ENCODE data around the gene NPIPA5.
"Not testable (repeated sequence)": the region's sequence is repeated elsewhere in the genome, so short reads cannot be mapped to it uniquely, and the experiment has no call there.

DNA sequence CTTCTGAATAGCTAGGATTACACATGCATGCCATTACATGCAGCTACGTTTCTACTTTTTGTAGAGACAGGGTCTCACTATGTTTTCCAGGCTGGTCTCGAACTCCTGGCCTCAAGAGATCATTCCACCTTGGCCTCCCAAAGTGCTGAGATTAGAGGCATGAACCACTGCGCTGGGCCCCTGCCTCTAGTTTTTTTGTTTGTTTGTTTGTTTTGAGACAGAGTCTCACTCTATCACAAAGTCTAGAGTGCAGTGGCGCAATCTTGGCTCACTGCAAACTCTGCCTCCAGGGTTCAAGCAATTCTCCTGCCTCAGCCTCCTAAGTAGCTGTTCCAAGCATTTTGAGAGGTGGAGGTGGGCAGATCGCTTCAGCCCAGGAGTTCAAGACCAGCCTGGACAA is 43.6 kb upstream of the NPIPA5 start:
- not testable (repeated sequence) for TF ChIP-seq CTCF, POLR2A, EP300, POLR2AphosphoS5 (IDR thresholded peaks at IDR 0.05)

All from sigmoid colon (tissue), 4 donors.